Effector memory CD8-positive, alpha-beta T cell (primary cell): Measurements from ENCODE around the gene CTDP1.

Experiments used
- ATAC-seq: fragments of 150-1000 bp; cut with Tn5 transposase; replicated peaks from 2 replicates; pipeline ENCODE4 v1.10.0; 2021; ENCODE audit warnings: mild to moderate bottlenecking, moderate library complexity
- DNase-seq, 3 experiments: peaks; one replicate each; pipeline ENCODE4 v3.0.0; 2021
- H3K27ac Mint-ChIP-seq, 2 donors: one replicate each; pipeline ENCODE4 v1.8.0; 2022; ENCODE audit warnings: mild to moderate bottlenecking in 2 of 2, mixed read lengths in 2 of 2, moderate library complexity in 2 of 2
- H3K27me3 Mint-ChIP-seq, 2 donors: one replicate each; pipeline ENCODE4 v1.8.0; 2022; ENCODE audit warnings: mixed read lengths in 2 of 2
- H3K36me3 Mint-ChIP-seq: one replicate; pipeline ENCODE4 v1.8.0; 2022; ENCODE audit warnings: mild to moderate bottlenecking, moderate library complexity, mixed read lengths; ENCODE audit not compliant: insufficient read depth
- H3K4me1 Mint-ChIP-seq, 2 donors: one replicate each; pipeline ENCODE4 v1.8.0; 2022; ENCODE audit warnings: low read depth in 2 of 2, mixed read lengths in 2 of 2
- H3K4me3 Mint-ChIP-seq, 2 donors: one replicate each; pipeline ENCODE4 v1.8.0; 2022; ENCODE audit warnings: mild to moderate bottlenecking in 2 of 2, mixed read lengths in 2 of 2, moderate library complexity in 2 of 2
- H3K9me3 Mint-ChIP-seq, 2 donors: one replicate each; pipeline ENCODE4 v1.8.0; 2022; ENCODE audit warnings: mixed read lengths in 2 of 2

Gene CTDP1

DNA sequence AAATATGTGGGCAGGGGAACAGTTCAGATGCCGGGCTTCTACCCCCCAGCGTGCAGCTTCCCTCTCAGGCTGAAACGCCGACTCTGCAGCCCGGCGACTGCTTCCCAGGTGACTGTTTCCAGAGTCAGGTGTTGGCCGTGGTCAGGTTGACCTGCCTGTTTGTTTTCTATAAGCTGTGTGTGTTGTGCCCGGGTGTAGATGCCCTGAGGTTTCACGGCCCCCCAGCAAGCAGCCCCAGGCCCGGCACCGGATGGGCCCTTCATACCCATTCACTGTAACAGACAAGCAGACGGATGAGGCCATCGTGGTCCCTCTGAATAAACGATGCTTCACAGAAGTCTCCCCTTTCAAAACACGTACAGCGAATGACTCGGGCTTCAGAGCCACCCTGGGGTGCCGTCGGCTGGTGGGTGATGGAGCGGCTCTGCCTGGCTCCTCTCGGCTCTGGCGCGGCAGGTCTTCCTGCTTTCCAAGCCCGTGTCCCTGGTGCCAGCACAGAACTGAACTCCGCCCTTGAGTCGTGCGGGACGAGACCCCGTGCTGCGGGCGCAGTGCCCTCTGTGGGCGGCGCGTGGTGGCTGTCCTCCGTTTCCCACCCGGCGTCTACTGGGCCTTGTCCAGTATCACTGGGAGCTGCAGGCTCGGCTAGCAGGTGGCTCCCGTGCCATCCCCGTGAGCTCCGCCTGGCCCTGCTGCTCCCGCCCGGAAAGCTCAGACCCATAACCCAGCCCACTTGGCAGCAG lies 103.1 kb downstream of the CTDP1 start:
- Mint-ChIP-seq H3K36me3 (peaks cover 5% of the 10 kb centered on the region), H3K27ac (no peak overlapping the region), H3K4me1 (no peaks in the 10 kb centered on the region), H3K27me3 (peaks cover 34 to 73% of the 10 kb centered on the region in 2 donors), H3K9me3 (no peaks in the 10 kb centered on the region), H3K4me3 (no peak overlapping the region)
- DNase-seq (no peak), ATAC-seq (no peak)

DNA sequence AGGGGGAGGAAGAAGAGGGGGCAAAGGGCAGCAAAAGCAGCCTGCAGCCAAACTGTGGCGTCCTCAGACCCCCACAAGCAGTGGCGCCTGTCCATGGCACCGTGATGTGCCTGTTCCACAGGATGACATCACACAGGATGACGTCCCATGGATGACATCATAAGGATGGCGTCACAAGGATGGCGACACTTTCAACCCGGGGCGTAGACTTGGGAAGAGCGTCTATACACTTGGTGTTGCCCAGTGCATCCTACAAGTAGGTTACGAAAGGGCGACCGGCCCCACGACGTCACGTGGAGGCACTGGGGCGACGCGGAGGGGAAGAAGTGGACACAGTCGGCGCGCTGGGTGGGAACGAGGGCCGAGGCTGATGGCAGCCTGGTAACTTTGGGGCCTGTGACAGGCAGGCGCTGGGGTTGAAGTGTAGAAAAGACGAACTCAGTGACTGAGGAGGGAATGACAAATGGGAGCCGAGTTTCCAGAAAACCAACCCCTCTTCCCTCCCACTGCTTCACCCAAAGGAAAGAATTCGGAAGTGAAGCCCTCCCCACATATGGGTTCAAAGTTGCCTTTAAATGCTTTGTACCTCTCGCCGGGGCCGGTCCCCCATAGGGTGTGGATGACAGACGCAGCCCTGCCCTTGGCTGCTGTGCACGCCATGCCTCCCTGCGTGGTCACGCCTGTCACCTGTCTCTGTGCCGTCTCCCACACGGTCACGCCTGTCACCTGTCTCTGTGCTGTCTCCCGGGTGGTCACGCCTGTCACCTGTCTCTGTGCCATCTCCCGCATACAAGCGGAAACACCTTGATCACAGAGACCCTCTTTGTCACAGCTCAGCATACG lies 104.7 kb downstream of the CTDP1 start:
- no peaks in the 10 kb centered on the region for H3K9me3 Mint-ChIP-seq
- ATAC-seq (no peak), DNase-seq (no peak)
- peaks cover 5% of the 10 kb centered on the region for H3K36me3 Mint-ChIP-seq
- H3K27ac Mint-ChIP-seq, result no peak overlapping the region
- H3K27me3 Mint-ChIP-seq, result peaks cover 30 to 65% of the 10 kb centered on the region in 2 donors
- H3K4me3 Mint-ChIP-seq, result no peak overlapping the region
- no peaks in the 10 kb centered on the region for H3K4me1 Mint-ChIP-seq

DNA sequence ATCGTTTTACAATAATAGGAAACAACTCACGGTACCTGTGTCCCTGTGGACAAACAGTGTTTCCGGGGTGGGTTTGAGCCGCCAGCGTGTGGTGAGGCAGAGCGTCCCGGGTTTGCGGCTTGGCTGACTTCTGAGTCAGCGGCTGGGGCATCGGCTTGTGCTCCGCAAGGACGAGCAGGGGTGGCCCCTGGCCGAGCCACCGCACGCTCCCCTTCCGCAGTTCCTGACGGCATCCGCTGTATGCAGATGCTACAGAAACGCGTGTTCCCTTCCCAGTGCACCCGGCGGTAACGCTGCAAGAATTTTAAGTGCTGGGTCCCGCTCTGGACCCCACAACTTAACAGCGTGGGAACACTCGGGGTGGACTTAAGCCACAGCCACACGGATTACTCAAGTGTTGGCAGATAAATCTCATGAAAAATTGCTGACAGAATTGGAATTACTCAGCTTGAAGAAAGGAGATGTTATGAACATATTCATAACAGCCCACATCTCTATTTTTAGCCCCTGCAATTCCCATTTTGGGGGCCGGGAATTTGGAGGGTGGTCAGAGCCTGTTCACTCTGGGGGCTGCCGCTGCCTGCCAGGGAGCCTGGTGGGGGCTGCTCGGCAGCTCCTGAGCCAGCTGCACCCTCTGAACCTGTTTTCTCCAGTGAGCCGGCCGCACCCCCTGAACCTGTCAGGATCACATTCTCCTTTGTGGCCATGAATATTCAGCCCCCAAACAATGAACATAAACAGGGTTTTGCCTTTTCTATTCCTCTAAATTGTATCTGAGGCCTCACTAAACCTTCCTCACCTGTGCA lies 105.6 kb downstream of the CTDP1 start:
- DNase-seq (no peak), ATAC-seq (no peak)
- Mint-ChIP-seq H3K9me3 (no peaks in the 10 kb centered on the region), H3K4me3 (no peak overlapping the region), H3K4me1 (no peaks in the 10 kb centered on the region), H3K27ac (no peak overlapping the region), H3K27me3 (peaks cover 29 to 72% of the 10 kb centered on the region in 2 donors), H3K36me3 (peaks cover 5% of the 10 kb centered on the region)

DNA sequence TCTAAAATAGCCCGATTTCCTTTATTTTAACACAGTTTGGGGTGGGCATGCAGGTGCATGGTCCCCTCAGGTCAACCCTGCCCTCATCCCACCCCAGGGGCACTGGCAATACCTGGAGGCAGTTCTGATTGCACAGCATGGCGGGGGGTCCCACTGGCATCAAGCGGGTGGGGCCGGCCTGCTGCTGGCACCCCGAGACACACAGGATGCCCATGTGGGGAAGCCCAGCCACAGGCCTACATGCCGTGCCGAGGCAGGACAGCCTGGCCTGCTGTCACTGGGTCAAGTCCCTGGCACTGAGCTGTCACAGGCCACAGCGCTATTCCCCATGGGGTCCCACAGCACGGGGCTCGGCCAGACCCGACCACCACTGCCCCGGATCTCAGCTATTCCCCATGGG lies 106.2 kb downstream of the CTDP1 start:
- Mint-ChIP-seq H3K27me3 (peaks cover 35 to 78% of the 10 kb centered on the region in 2 donors), H3K9me3 (no peaks in the 10 kb centered on the region), H3K27ac (no peak overlapping the region), H3K4me1 (no peaks in the 10 kb centered on the region), H3K4me3 (no peak overlapping the region), H3K36me3 (peaks cover 5% of the 10 kb centered on the region)
- DNase-seq (no peak), ATAC-seq (no peak)

DNA sequence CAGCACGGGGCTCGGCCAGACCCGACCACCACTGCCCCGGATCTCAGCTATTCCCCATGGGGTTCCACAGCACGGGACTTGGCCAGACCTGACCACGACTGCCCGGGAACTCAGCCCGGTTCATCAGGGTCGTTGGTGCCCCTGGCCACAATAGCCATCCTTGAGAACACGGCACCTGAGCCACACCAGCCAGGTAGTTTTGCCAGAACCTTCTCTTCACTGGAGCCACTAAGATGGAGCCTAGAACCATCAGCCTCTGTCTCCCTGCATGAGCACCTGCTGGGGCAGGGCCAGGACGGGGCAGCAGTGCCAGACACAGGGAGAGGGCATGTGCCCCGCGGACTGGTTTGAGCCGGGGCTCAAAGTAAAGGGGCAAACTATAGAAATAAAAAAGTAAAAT lies 106.7 kb downstream of the CTDP1 start:
- DNase-seq (no peak), ATAC-seq (no peak)
- H3K36me3 Mint-ChIP-seq, result peaks cover 5% of the 10 kb centered on the region
- H3K4me1 Mint-ChIP-seq, result peaks cover 0 to 5% of the 10 kb centered on the region in 2 donors
- H3K27me3 Mint-ChIP-seq, result peaks cover 40 to 78% of the 10 kb centered on the region in 2 donors
- no peak overlapping the region for H3K27ac Mint-ChIP-seq
- no peaks in the 10 kb centered on the region for H3K9me3 Mint-ChIP-seq
- H3K4me3 Mint-ChIP-seq, result no peak overlapping the region

DNA sequence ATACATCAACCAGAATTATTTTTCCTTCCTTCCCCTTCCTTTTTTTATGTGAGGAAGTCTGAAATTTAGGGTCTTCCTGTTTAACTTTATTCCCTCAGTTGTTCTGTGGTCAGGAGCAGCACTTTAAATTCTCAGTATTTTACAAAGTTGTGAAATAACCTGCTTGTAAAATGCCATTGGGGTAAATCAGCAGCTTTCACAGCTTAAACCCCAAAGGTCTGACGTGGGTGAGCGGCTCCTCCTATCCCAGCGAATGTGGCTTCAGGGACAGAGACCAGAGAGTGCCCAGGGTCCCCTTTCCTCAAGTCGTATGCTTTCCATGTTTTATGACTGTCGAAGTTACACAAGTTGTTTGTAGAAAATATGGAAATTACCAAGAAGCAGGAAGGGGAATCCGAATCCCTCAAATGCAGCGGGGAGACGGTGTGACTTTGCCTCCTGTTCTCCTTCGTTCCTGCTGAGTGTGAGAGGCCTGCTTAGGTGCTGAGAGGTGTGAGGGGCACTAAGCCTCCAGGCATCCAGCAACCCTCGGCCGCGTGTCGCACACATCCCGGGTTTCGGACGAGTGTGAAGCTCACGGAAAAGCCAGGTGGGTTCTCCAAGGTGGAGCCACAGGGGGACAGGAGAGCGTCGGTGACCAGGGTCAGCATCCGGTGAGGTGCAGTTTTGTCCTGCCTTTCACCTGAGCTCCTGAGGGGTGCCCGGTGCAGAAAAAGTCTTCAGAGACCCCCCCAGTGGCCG lies 107.4 kb downstream of the CTDP1 start:
- Mint-ChIP-seq H3K4me3 (no peak overlapping the region), H3K36me3 (peaks cover 5% of the 10 kb centered on the region), H3K4me1 (peaks cover 0 to 11% of the 10 kb centered on the region in 2 donors), H3K27ac (no peak overlapping the region), H3K9me3 (no peaks in the 10 kb centered on the region), H3K27me3 (peaks cover 46 to 78% of the 10 kb centered on the region in 2 donors)
- DNase-seq, result no peak
- ATAC-seq, result no peak

DNA sequence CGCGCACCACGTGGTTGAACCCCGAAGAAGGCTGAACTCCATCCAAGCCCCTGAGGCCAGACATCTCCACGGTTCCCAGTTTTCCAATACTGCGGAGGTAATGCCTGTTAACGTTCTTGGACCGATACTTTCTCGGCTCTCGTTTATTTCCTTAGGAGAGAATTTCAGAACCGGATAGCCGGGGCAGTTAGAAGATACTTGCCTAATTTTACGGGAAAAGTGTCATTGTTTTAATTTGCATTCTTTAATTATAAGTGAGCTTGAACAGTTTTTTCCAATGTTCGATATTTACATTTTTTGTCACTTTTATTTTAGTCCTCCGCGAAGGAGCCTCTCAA lies 107.9 kb downstream of the CTDP1 start:
- peaks cover 46 to 78% of the 10 kb centered on the region in 2 donors for H3K27me3 Mint-ChIP-seq
- H3K4me3 Mint-ChIP-seq, result no peak overlapping the region
- H3K36me3 Mint-ChIP-seq, result peaks cover 5% of the 10 kb centered on the region

DNA sequence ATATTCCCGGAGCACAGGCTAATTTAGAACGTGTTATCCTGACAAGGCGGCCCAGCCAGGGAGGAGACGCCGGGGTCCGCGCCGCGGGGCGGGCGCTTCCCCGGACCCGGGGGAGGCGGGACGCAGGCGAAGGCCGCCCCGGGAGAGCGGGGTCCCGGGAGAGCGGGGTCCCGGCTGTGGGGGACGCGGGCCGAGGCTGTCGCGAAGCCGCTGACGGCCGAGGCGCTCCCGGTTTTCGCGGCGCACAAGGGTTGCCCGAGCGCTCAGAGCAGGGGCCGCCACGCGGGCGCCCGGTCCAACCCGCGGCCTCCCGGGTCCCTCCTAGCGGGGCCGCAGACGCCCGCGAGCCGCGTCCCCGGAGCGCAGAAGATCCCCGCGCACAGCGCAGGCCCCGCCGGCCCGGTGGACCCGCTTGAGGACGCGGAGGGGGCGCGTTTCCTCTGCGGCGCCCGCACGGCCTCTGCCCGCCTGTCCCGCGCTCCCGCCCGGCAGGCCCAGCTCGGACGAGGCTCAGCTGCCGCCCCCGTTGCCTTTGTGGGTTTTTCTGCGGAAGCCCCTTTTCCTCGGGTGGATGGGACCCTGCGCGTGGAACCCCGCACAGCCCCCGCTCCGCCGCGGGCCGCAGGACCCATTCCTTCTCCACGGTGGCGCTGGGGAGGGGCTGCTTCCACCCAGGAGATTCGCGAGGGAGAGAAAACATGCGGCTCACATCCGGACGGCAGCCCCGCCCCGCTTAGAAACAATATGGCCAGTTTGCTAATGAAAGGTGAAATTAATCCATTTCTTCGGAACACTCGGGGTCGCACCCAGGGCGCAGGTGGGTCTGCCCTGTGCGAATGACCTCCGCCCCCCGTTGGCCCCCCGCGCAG lies 108.5 kb downstream of the CTDP1 start:
- Mint-ChIP-seq H3K4me3 (no peak overlapping the region), H3K36me3 (peaks cover 5% of the 10 kb centered on the region), H3K4me1 (peaks cover 0 to 13% of the 10 kb centered on the region in 2 donors), H3K27me3 (peaks cover 44 to 79% of the 10 kb centered on the region in 2 donors), H3K9me3 (no peaks in the 10 kb centered on the region), H3K27ac (no peak overlapping the region)
- DNase-seq (no peak), ATAC-seq (no peak)

More for the DNA sequence above, 107.9 kb downstream of the CTDP1 start:
- no peak for ATAC-seq
- Mint-ChIP-seq H3K9me3 (no peaks in the 10 kb centered on the region), H3K4me1 (peaks cover 0 to 13% of the 10 kb centered on the region in 2 donors), H3K27ac (no peak overlapping the region)
- no peak for DNase-seq

DNA sequence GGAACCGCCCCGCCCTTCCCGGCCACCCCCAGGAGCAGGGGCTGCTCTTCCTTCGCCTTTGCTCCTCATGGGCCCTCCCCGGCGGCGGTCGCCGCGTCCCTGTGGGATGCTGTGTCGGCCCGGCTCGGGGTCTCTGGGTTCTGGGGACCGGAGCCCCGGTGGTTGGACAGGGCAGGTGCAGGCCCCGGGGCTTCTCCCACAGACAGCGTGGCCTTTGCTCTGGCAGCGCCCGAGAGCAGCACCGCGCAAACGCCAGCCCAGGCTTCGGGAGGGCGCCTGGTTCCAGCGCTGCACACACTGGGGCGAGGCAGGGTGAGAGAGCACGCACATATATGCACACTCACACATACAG lies 109.1 kb downstream of the CTDP1 start:
- DNase-seq (no peak), ATAC-seq (no peak)
- no peak overlapping the region for H3K4me3 Mint-ChIP-seq
- H3K9me3 Mint-ChIP-seq, result no peaks in the 10 kb centered on the region
- peaks cover 42 to 78% of the 10 kb centered on the region in 2 donors for H3K27me3 Mint-ChIP-seq
- no peak overlapping the region for H3K27ac Mint-ChIP-seq
- H3K4me1 Mint-ChIP-seq, result peaks cover 0 to 13% of the 10 kb centered on the region in 2 donors
- peaks cover 5% of the 10 kb centered on the region for H3K36me3 Mint-ChIP-seq

DNA sequence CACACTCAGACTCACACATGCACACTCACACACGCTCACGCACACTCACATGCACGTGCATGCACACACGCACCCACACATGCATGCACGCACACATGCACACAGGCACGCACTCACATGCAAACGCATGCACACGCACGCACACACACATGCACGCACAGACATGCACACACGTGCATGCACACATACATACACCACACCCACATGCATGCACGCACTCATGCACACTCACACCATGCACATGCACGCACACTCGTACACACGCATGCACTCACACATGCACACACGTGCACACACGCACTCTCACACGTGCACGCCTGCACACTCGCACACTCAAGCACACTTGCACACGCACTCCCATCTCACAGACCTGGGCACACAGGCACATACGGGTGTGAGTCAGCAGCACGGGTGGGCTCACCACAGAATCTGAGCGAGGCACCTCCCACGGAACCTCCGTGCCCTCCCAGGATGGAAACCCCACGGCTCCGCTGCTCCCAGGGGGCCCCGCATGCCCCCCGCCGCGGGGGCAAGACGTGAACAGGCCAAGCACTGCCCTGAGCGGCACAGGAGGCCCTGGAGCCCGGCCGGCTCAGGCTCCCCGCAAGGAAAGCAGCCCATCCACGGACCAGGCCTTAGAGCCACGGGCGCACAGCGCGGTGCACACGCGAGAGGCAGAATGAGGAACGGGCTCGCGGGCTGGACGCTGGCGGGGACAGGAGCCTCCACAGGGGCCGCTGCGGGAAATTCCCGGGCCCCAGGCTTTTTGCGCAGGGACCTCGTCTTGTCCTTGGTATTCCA lies 109.7 kb downstream of the CTDP1 start:
- ATAC-seq (no peak), DNase-seq (no peak)
- Mint-ChIP-seq H3K27ac (no peak overlapping the region), H3K9me3 (no peaks in the 10 kb centered on the region), H3K4me1 (peaks cover 0 to 13% of the 10 kb centered on the region in 2 donors), H3K36me3 (peaks cover 5% of the 10 kb centered on the region), H3K27me3 (peaks cover 38 to 78% of the 10 kb centered on the region in 2 donors), H3K4me3 (no peak overlapping the region)

DNA sequence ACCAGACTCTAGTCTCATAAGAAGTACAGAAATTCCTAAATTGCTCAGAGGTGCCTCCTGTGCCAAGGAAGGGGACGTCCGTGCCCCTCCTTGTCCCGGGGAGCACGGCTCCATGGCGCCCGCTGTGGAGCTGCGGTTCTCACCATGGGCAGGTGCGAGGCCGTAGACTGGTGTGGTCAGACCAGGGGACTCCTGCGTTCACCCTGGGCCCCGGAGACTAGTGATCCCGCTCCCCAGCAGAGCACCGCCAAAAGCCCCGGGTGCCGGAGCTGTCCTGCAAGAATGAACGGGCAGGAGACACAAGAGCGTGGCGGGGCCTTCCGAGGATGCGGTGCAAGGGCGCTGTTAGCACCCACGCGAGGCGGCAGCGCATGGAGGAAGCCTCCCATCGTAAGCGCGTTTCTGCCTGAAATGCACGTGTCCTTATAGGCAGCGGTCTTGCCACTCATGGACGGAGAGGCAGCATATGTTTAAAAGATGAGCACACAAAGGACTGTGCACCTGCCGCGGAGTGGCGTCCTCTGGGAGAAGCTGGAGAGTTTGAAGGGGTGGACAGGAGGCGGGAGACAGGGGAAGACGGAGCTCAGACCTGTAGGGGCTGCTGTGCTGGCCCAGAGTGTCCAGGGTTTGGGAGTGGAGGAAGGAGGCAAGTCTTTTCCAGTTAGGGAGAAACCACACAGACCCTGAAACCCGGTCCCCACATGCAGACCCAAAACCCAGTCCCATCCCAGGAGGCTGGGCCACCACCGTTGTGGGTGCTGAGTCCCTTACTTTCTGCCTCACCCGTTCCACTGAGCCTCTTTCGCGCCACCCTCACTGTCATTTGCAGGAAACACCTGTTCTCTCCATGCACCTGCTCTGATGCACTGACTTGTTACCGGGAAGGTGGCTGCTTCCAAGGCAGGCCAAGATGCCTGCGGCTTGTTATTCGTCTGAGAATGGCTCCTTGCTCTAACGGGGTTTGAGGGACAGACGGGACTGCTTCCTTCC lies 110.6 kb downstream of the CTDP1 start:
- ATAC-seq (no peak), DNase-seq (no peak)
- Mint-ChIP-seq H3K27ac (no peak overlapping the region), H3K27me3 (peaks cover 42 to 78% of the 10 kb centered on the region in 2 donors), H3K4me1 (peaks cover 0 to 13% of the 10 kb centered on the region in 2 donors), H3K36me3 (no peaks in the 10 kb centered on the region), H3K4me3 (no peak overlapping the region), H3K9me3 (no peaks in the 10 kb centered on the region)
